AG09309 (cell line): ENCODE results near the gene BTNL8.
"Not testable (repeated sequence)": the region's sequence is repeated elsewhere in the genome, so short reads cannot be mapped to it uniquely, and the experiment has no call there.

Experiments used
- DNase-seq: peaks from one replicate; pipeline ENCODE4 v3.0.0-alpha.2; 2010; ENCODE audit warnings: low read depth
- H3K4me3 ChIP-seq: 2 replicates; pipeline ENCODE4 v1.5.1; 2011; ENCODE audit warnings: mild to moderate bottlenecking, low read depth, low read length, moderate library complexity; ENCODE audit not compliant: control insufficient read depth
- CTCF ChIP-seq: IDR thresholded peaks from 2 replicates; pipeline ENCODE4 v1.5.1; 2011; ENCODE audit warnings: mild to moderate bottlenecking, low read depth, low read length, inconsistent platforms; ENCODE audit not compliant: insufficient read depth, control insufficient read depth; ENCODE audit errors: missing control alignments

The BTNL8 gene

GRCh38 chr5:180875860-180876426 is 23.0 kb upstream of the BTNL8 start:
- no peak for DNase-seq
- no peak overlapping the region for H3K4me3 ChIP-seq
- TF ChIP-seq CTCF, result no peak

GRCh38 chr5:180885845-180886529 is 13.0 kb upstream of the BTNL8 start:
- H3K4me3 ChIP-seq, DNase-seq: not testable (repeated sequence)

GRCh38 chr5:180889381-180889780 is 9.6 kb upstream of the BTNL8 start:
- no peak for TF ChIP-seq CTCF
- no peak for DNase-seq

GRCh38 chr5:180895330-180895729 is 3.6 kb upstream of the BTNL8 start:
- not testable (repeated sequence) for DNase-seq

More at GRCh38 chr5:180889381-180889780, 9.6 kb upstream of the BTNL8 start:
- H3K4me3 ChIP-seq, result no peak overlapping the region

GRCh38 chr5:180900178-180900577 is 1.2 kb downstream of the BTNL8 start:
- TF ChIP-seq CTCF, result no peak
- no peak overlapping the region for H3K4me3 ChIP-seq
- DNase-seq, result no peak

More at GRCh38 chr5:180895330-180895729, 3.6 kb upstream of the BTNL8 start:
- H3K4me3 ChIP-seq, result not testable (repeated sequence)

- no peak for DNase-seq
- no peak for TF ChIP-seq CTCF
- H3K4me3 ChIP-seq, result no peak overlapping the region
These were observed 2.5 kb downstream of the BTNL8 start for GRCh38 chr5:180901319-180902009.

- no peak for DNase-seq
- no peak for TF ChIP-seq CTCF
- no peak overlapping the region for H3K4me3 ChIP-seq
These were observed 9.4 kb downstream of the BTNL8 start for GRCh38 chr5:180908400-180908799.
